Stimulated activated CD8-positive, alpha-beta memory T cell treated with anti-CD3 and anti-CD28 coated beads, Interleukin-15, amount 100 ng/mL, for 1 hour (primary cell): Measurements from ENCODE around the gene HSD11B1.
A peak's percentile ranks its signal among the peaks of the same experiment; 100 is the strongest.

Source experiments
- DNase-seq: peaks from one replicate; pipeline ENCODE4 v3.0.0-alpha.2; 2020; ENCODE audit warnings: low read depth

The HSD11B1 gene

GRCh38 chr1:209755926-209756614 is 51.4 kb downstream of the HSD11B1 start, which contains the start of gene TRAF3IP3:
Gene TRAF3IP3 (plus strand): TSS chr1:209756053. CDS start chr1:209760040, 3,987 bp downstream.
- DNase-seq, result peak; percentile 50

GRCh38 chr1:209756615-209757445 is 52.2 kb downstream of the HSD11B1 start:
- DNase-seq, result no peak

DNA sequence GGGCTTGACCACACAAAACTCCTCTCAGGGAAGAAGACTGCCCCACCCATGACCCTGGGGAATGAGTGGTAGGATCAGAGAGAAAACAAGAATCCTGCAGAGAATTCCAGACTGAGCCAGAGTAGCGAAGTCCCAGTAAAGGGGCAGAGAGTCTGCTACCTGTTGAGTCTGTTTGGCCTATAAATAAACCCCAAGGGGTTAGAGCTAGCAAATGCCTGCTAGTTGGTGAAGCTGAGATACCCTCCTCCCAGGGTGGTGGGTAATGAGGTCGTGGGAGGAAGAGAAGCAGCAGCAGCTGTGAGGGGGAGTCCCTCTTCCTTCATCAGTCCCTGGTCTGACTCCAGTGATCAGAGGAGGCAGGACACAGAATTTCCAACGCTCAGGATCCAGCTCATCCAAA is 53.8 kb downstream of the HSD11B1 start:
- no peak for DNase-seq

- DNase-seq, result no peak
These were observed 55.2 kb downstream of the HSD11B1 start for GRCh38 chr1:209759829-209760359.

- no peak for DNase-seq
These were observed 56.5 kb downstream of the HSD11B1 start for GRCh38 chr1:209761011-209761635.

DNA sequence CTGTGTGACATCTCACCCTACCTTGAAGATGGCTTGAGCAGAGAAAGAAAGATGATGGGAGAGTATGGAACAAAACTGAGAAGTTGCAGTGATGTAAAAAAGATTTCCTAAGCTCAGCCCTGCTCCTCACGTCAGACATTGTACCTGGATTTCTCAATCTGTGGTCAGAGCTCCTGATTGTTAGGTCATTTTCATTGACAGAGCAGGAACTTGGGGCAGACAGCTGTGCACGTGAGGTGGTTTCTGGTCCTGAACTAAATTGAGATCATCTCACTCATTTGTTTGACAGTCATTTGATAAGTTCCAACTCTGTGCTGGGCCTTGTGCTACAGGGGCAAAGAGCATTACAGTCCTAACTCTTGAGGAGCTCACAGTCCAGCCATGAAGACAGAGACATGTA is 61.4 kb downstream of the HSD11B1 start:
- no peak for DNase-seq

GRCh38 chr1:209767096-209767495 is 62.5 kb downstream of the HSD11B1 start:
- no peak for DNase-seq

GRCh38 chr1:209767706-209768105 is 63.1 kb downstream of the HSD11B1 start:
- DNase-seq, result no peak

DNA sequence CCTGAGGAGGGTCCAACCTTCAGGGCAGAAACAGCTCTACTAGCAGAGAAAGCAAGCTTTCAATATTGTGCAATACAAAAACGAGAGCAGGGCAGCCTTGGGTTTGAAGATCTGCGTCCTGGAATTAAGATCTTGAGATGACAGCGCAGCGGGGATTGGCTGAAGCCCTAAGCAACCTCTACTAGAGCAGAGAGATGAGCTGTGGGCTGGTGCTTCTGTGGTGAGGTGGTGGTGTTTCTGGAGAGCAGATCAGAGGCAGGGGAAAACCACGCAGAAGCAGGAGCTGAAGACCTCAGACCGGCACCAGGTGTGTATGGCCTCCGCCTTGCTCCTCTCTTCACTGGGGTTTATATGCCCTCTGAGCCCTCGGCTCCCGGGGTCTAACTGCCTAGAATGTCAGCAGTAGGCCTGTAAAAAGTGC is 63.7 kb downstream of the HSD11B1 start:
- DNase-seq, result peak; percentile 58

DNA sequence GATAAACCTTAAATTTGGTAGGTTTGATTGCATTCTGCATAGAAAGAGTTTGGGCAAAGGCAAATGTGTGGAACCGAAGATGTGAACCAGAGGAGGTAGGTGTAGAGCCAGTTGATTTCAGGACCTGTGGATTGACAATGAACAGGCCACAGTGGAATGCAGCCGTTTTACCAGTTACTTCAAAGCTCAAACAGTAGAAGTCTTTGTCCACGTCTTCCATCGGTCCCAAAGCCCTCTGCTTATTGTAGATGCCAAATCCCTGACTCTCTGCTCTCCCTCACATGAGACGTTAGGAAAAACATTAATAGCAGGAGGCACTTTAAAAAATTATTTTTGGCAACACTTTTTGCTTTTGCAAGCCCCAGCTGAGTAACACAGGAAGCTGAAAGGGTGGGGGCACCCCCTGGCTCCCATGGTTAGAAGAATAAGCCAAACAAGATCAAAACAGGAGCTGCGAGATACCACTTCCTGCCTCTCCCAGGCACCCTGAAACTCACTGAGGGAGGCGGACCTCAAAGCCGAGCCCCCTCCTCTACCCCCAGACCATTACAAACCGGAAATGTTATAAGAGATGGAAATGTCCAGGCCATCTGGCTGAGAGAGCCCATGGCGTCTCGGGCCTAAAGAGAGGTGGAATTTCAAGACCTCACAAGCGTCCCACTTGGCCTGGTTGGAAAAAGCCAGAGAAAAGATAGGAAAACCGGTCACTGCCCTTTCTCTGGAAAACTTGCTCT is 64.7 kb downstream of the HSD11B1 start:
- peak; percentile 55 for DNase-seq

- DNase-seq, result no peak
These were observed 65.3 kb downstream of the HSD11B1 start for GRCh38 chr1:209769971-209770370.

DNA sequence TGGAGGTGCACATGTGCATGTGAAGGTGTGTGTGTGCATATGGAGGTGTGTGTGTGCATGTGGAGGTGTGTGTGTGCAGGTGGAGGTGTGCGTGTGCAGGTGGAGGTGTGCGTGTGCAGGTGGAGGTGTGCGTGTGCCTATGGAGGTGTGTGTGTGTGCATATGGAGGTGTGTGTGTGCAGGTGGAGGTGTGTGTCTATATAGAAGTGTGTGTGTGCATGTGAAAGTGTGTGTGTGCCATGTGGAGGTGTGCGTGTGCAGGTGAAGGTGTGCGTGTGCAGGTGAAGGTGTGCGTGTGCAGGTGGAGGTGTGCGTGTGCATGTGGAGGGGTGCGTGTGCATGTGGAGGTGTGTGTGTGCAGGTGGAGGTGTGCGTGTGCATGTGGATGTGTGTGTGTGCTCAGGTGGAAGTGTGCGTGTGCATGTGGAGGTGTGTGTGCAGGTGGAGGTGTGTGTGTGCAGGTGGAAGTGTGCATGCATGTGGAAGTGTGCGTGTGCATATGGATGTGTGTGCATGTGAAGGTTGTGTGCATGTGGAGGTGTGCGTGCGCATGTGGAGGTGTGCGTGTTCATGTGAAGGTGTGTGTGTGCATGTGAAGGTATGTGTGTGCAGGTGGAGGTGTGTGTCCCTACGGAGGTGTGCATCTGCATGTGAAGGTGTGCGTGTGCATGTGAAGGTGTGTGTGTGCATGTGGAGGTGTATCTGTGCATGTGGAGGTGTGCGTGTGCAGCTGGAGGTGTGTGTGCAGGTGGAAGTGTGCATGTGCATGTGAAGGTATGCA is 66.2 kb downstream of the HSD11B1 start:
- DNase-seq, result no peak

- no peak for DNase-seq
These were observed 67.5 kb downstream of the HSD11B1 start for GRCh38 chr1:209772126-209772525.

- no peak for DNase-seq
These were observed 69.9 kb downstream of the HSD11B1 start for GRCh38 chr1:209774592-209774991.

GRCh38 chr1:209775678-209776077 is 71.0 kb downstream of the HSD11B1 start:
- DNase-seq, result no peak

DNA sequence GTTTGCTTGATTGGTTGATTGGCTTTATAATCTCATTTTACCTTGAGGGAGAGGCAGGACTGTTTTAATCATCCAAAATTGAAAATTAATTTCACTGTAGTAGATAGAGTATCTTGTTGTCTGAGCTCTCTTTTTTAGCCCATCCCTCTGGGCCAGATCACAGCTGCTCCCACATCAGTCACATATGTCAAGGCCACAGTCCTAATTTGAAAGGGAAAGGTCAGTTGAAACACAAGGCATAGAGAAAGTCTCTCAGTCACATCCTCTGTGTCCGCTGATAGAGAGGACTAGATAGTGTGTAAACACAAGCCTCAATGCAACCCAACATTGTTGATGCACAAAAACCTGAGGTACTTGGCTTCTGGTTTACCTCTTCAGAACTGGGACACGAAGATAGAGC is 72.9 kb downstream of the HSD11B1 start:
- no peak for DNase-seq

DNA sequence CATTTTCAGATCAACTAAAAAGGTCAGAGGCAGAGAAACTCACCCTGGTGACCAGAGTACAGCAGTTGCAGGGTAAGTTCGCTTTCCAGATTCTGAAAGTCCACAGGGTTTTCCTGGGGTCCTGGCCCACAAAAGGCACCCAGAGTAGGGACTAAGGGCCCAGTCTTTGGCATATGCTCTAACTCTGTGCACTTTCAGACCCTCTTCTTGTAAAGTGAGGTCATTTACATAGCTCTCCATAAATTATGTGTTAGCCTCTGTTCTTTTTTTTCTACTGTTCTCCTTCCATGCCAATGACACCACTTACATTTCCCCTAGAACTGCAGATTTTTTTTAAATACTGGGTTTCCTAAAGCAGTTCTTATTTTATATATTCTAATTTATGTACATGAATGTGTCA is 73.5 kb downstream of the HSD11B1 start:
- DNase-seq, result no peak

DNA sequence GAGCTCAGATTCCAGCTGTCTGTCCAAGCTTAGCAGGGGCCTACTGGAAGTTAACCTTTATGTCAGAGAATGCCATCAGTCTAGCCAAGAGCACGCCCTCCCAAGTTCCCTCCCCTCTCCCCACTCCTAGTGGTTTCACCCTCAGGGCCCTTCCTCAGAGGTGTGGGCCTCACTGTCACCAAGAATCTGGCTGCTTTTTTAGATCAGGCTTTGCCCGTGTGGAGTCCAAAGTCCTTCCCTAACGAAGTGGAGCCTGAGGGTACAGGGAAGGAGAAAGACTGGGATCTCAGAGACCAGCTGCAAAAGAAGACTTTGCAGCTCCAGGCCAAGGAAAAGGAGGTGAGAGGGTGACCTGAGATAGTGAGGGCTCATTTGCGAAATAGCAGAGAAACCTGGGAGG is 75.6 kb downstream of the HSD11B1 start:
- DNase-seq, result no peak

- no peak for DNase-seq
These were observed 78.7 kb downstream of the HSD11B1 start for GRCh38 chr1:209783386-209783785.
